Right lobe of liver (tissue), 4 donors: ENCODE data around the gene ACYP1.

Experiments used
- POLR2A ChIP-seq: fragments of 450-650 bp; IDR thresholded peaks from one replicate; pipeline ENCODE4 v1.6.1; 2017; ENCODE audit warnings: antibody characterized with exemption, mild to moderate bottlenecking
- TF ChIP-seq, protein P1 (sequence below), 4 donors: fragments of 200-600 bp in 3 of 4; fragments of 450-650 bp in 1 of 4; IDR thresholded peaks; one replicate each; pipeline versions ENCODE4 v1.5.1 to v1.8.0; 2016 to 2022; ENCODE audit warnings: antibody characterized with exemption in 4 of 4, mild to moderate bottlenecking in 2 of 4
- donor health status: DM: no; HTN: no; CAD: no.
- donor health status: DM: no; HTN: no; CAD: no.
- donor health status: DM: no; HTN: yes; CAD: no.

DNA sequence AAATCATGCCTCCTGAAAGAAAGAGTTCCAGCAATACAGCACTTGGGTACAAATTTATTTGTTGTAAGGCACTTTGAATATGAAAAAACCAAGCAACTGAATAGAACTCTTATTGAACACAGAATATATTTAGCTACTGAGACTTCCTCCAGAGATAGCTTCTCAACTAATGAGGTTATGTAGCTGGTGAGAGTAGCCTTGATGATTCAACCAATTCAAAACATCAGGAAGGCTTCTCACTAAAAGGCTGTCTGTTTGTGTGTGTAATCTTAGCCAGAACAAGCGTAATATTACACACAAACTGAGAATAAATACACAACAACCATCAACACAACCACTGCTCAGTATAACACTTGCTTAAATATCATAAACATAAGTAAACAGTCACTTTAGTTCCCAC is 40.7 kb downstream of the ACYP1 start:
- no peak for TF ChIP-seq POLR2A
- TF ChIP-seq, protein P1, sequence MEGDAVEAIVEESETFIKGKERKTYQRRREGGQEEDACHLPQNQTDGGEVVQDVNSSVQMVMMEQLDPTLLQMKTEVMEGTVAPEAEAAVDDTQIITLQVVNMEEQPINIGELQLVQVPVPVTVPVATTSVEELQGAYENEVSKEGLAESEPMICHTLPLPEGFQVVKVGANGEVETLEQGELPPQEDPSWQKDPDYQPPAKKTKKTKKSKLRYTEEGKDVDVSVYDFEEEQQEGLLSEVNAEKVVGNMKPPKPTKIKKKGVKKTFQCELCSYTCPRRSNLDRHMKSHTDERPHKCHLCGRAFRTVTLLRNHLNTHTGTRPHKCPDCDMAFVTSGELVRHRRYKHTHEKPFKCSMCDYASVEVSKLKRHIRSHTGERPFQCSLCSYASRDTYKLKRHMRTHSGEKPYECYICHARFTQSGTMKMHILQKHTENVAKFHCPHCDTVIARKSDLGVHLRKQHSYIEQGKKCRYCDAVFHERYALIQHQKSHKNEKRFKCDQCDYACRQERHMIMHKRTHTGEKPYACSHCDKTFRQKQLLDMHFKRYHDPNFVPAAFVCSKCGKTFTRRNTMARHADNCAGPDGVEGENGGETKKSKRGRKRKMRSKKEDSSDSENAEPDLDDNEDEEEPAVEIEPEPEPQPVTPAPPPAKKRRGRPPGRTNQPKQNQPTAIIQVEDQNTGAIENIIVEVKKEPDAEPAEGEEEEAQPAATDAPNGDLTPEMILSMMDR (IDR thresholded peaks at IDR 0.05) = no peak
